WTC11 (cell line): ENCODE results near the gene LCAT. TPM values are rescaled to one million over a fixed set of nuclear protein-coding genes. Genes with fewer than 3 reads are reported as not detected.

Source experiments
- ATAC-seq: fragments of 200-7000 bp; cut with Tn5 transposase; 2 replicates; pipeline ENCODE4 v1.10.0; 2021; ENCODE audit warnings: mild to moderate bottlenecking, moderate library complexity
- CTCF ChIA-PET: fragments of 300-600 bp; sonication (Branson Sonifier 250); formaldehyde crosslinking; loops from one replicate; lab custom pipeline; 2021; ENCODE audit warnings: antibody characterized with exemption; lab: Charles Lee
- POLR2A ChIA-PET: fragments of 350-600 bp; sonication (Branson Sonifier 250); formaldehyde crosslinking; loops from one replicate; lab custom pipeline; 2021; ENCODE audit warnings: antibody characterized with exemption; lab: Charles Lee
- DNase-seq: peaks from one replicate; pipeline ENCODE4 v3.0.0; 2021; ENCODE audit warnings: low spot score
- H3K27ac Mint-ChIP-seq: 2 replicates; pipeline ENCODE4 v1.8.0; 2021; ENCODE audit warnings: mixed read lengths
- H3K27me3 Mint-ChIP-seq: 2 replicates; pipeline ENCODE4 v1.8.0; 2021; ENCODE audit warnings: low read depth, mild to moderate bottlenecking, moderate library complexity, mixed read lengths
- H3K36me3 Mint-ChIP-seq: 2 replicates; pipeline ENCODE4 v1.8.0; 2021; ENCODE audit warnings: mixed read lengths
- H3K4me1 Mint-ChIP-seq: 2 replicates; pipeline ENCODE4 v1.8.0; 2022; ENCODE audit warnings: mixed read lengths
- H3K4me3 Mint-ChIP-seq: 2 replicates; pipeline ENCODE4 v1.8.0; 2021; ENCODE audit warnings: mild to moderate bottlenecking, moderate library complexity, mixed read lengths
- H3K9me3 Mint-ChIP-seq: 2 replicates; pipeline ENCODE4 v1.8.0; 2021; ENCODE audit warnings: mixed read lengths
- ATF2 ChIP-seq: sonication (generic); formaldehyde crosslinking; IDR thresholded peaks from 2 replicates; pipeline ENCODE4 v1.8.1; 2022; ENCODE audit warnings: low read depth, missing genetic modification reagents, borderline replicate concordance
- E2F5 ChIP-seq: sonication (generic); formaldehyde crosslinking; IDR thresholded peaks from 2 replicates; pipeline ENCODE4 v1.8.1; 2022; ENCODE audit warnings: mild to moderate bottlenecking, moderate library complexity, missing genetic modification reagents
- FOXJ3 ChIP-seq: sonication (generic); formaldehyde crosslinking; IDR thresholded peaks from 2 replicates; pipeline ENCODE4 v1.9.0; 2021; ENCODE audit warnings: missing genetic modification reagents, mild to moderate bottlenecking, borderline replicate concordance
- FOXK1 ChIP-seq: sonication (generic); formaldehyde crosslinking; IDR thresholded peaks from 2 replicates; pipeline ENCODE4 v1.8.0; 2022; ENCODE audit warnings: mild to moderate bottlenecking, moderate library complexity, missing genetic modification reagents
- FOXP4 ChIP-seq: sonication (generic); formaldehyde crosslinking; IDR thresholded peaks from 2 replicates; pipeline ENCODE4 v1.8.0; 2022; ENCODE audit warnings: mild to moderate bottlenecking, missing genetic modification reagents
- GTF2I ChIP-seq: fragments of 250-450 bp; sonication (Bioruptor Pico); conservative IDR thresholded peaks from 2 replicates; pipeline ENCODE4 v1.4.0; 2021; ENCODE audit warnings: mild to moderate bottlenecking
- IRF2 ChIP-seq: sonication (generic); formaldehyde crosslinking; IDR thresholded peaks from 2 replicates; pipeline ENCODE4 v1.8.0; 2022; ENCODE audit warnings: low read depth, missing genetic modification reagents, borderline replicate concordance
- JAZF1 ChIP-seq: fragments of 250-450 bp; sonication (Bioruptor Pico); IDR thresholded peaks from 2 replicates; pipeline ENCODE4 v1.9.0; 2021; ENCODE audit warnings: moderate library complexity, mild to moderate bottlenecking, inconsistent platforms
- NFYB ChIP-seq: sonication (generic); formaldehyde crosslinking; conservative IDR thresholded peaks from 2 replicates; pipeline ENCODE4 v1.8.0; 2022; ENCODE audit warnings: low read depth, missing genetic modification reagents
- OVOL2 ChIP-seq: fragments of 250-450 bp; sonication (Bioruptor Pico); IDR thresholded peaks from 2 replicates; pipeline ENCODE4 v1.9.0; 2021; ENCODE audit warnings: mild to moderate bottlenecking, borderline replicate concordance
- RELA ChIP-seq: sonication (generic); formaldehyde crosslinking; IDR thresholded peaks from 2 replicates; pipeline ENCODE4 v1.8.1; 2022; ENCODE audit warnings: missing genetic modification reagents, mild to moderate bottlenecking, borderline replicate concordance
- RORB ChIP-seq: fragments of 250-450 bp; sonication (Bioruptor Pico); IDR thresholded peaks from 2 replicates; pipeline ENCODE4 v1.9.0; 2021; ENCODE audit warnings: mild to moderate bottlenecking
- STAT6 ChIP-seq: sonication (generic); formaldehyde crosslinking; conservative IDR thresholded peaks from 2 replicates; pipeline ENCODE4 v1.8.1; 2023; ENCODE audit warnings: mild to moderate bottlenecking, low read depth, missing genetic modification reagents, moderate library complexity
- TEAD4 ChIP-seq: sonication (generic); formaldehyde crosslinking; IDR thresholded peaks from 2 replicates; pipeline ENCODE4 v1.8.0; 2022; ENCODE audit warnings: mild to moderate bottlenecking, missing genetic modification reagents
- USF1 ChIP-seq: sonication (generic); formaldehyde crosslinking; IDR thresholded peaks from 2 replicates; pipeline ENCODE4 v1.8.0; 2022; ENCODE audit warnings: mild to moderate bottlenecking, missing genetic modification reagents
- ZNF121 ChIP-seq: sonication (generic); formaldehyde crosslinking; IDR thresholded peaks from 2 replicates; pipeline ENCODE4 v1.8.0; 2023; ENCODE audit warnings: missing genetic modification reagents
- ZNF138 ChIP-seq: sonication (generic); formaldehyde crosslinking; conservative IDR thresholded peaks from 2 replicates; pipeline ENCODE4 v1.8.1; 2022; ENCODE audit warnings: mild to moderate bottlenecking, moderate library complexity, missing genetic modification reagents
- ZNF232 ChIP-seq: sonication (generic); formaldehyde crosslinking; IDR thresholded peaks from 2 replicates; pipeline ENCODE4 v1.8.0; 2022; ENCODE audit warnings: mild to moderate bottlenecking, missing genetic modification reagents
- ZNF532 ChIP-seq: fragments of 250-450 bp; sonication (Bioruptor Pico); IDR thresholded peaks from 2 replicates; pipeline ENCODE4 v1.9.0; 2021; ENCODE audit warnings: mild to moderate bottlenecking, borderline replicate concordance
- ZSCAN18 ChIP-seq: fragments of 250-450 bp; sonication (Bioruptor Pico); IDR thresholded peaks from 2 replicates; pipeline ENCODE4 v2.1.2; 2022; ENCODE audit warnings: mild to moderate bottlenecking, moderate library complexity
- total RNA-seq: library from RNA; stranded (reverse); gene quantifications from 3 replicates; pipeline ENCODE4 v1.2.3, GENCODE V29; 2021

The LCAT gene
- total RNA-seq, 1 experiment from 2014 or later: 38.3 TPM

- ATAC-seq (no peak), DNase-seq (no peak)
- CTCF ChIA-PET: interaction anchor here (0.5 to 1.3 kb wide), 3 partner anchors 51 to 173 kb away, joined by 3 to 5 read pairs (median 3); no protein-coding TSS in a partner anchor
- Mint-ChIP-seq H3K4me1 (no peaks in the 10 kb centered on the region), H3K27me3 (peaks cover 16% of the 10 kb centered on the region), H3K36me3 (no peaks in the 10 kb centered on the region), H3K27ac (no peak overlapping the region), H3K4me3 (no peak overlapping the region), H3K9me3 (no peaks in the 10 kb centered on the region)
- POLR2A ChIA-PET: no interaction called here
- TF ChIP-seq FOXJ3 (no peak), ATF2 (CRISPR knock-in tag) (no peak), NFYB (no peak), ZNF121 (no peak), ZNF232 (CRISPR knock-in tag) (no peak), IRF2 (CRISPR knock-in tag) (no peak), E2F5 (CRISPR knock-in tag) (no peak), RELA (no peak), ZSCAN18 (no peak), FOXK1 (CRISPR knock-in tag) (no peak), JAZF1 (CRISPR knock-in tag) (no peak)
Observed at GRCh38 chr16:67989322-67990017, 45.5 kb upstream of the LCAT start.

GRCh38 chr16:67988675-67989074, 44.8 kb upstream of the LCAT start:
- H3K9me3 Mint-ChIP-seq: no peaks in the 10 kb centered on the region
- no peaks in the 10 kb centered on the region for H3K36me3 Mint-ChIP-seq
- H3K4me3 Mint-ChIP-seq: no peak overlapping the region
- ChIA-PET POLR2A (interaction anchor here (0.6 kb wide), 1 partner anchor 16 kb away, joined by 6 read pairs; no protein-coding TSS in a partner anchor), CTCF (interaction anchor here (0.5 to 1.3 kb wide), 2 partner anchors 131 to 172 kb away, joined by 3 read pairs; no protein-coding TSS in a partner anchor)
- peaks cover 18% of the 10 kb centered on the region for H3K27me3 Mint-ChIP-seq
- DNase-seq (no peak), ATAC-seq (no peak)
- H3K4me1 Mint-ChIP-seq: no peaks in the 10 kb centered on the region
- no peak overlapping the region for H3K27ac Mint-ChIP-seq
- TF ChIP-seq FOXK1 (CRISPR knock-in tag): no peak
- no peak for TF ChIP-seq GTF2I (CRISPR knock-in tag)
- no peak for TF ChIP-seq FOXP4
- TF ChIP-seq USF1 (CRISPR knock-in tag): no peak
- TF ChIP-seq E2F5 (CRISPR knock-in tag): no peak
- no peak for TF ChIP-seq RORB (CRISPR knock-in tag)
- no peak for TF ChIP-seq TEAD4 (CRISPR knock-in tag)
- TF ChIP-seq STAT6 (CRISPR knock-in tag): no peak
- no peak for TF ChIP-seq ZNF138
- no peak for TF ChIP-seq OVOL2
- no peak for TF ChIP-seq ZNF532
